Psoas muscle (tissue), 8 donors: Measurements from ENCODE around the gene DPPA2. TPM values are rescaled to one million over a fixed set of nuclear protein-coding genes. Genes with fewer than 3 reads are reported as not detected.

Experiments used
- ATAC-seq, 4 donors: fragments of 200-7000 bp; cut with Tn5 transposase; one replicate each; pipeline ENCODE4 v1.9.1; 2020; ENCODE audit warnings: moderate library complexity in 3 of 4, mild to moderate bottlenecking in 2 of 4
- DNase-seq, 2 donors: peaks; one replicate each; pipeline ENCODE4 v3.0.0-alpha.2; 2020
- H3K27ac ChIP-seq: fragments of 200-600 bp; one replicate; pipeline ENCODE4 v1.8.0; 2022
- H3K27me3 ChIP-seq, 3 donors: fragments of 200-600 bp in 1 of 3; one replicate each; pipeline versions ENCODE4 v1.6.1 to v1.8.0; 2013 to 2022; ENCODE audit warnings: low read length in 2 of 3, mild to moderate bottlenecking in 2 of 3, moderate library complexity in 1 of 3; ENCODE audit not compliant: insufficient read depth in 3 of 3
- H3K36me3 ChIP-seq, 2 donors: fragments of 200-600 bp in 1 of 2; one replicate each; pipeline versions ENCODE4 v1.6.1 to v1.8.0; 2013 to 2022; ENCODE audit warnings: low read depth in 1 of 2, mild to moderate bottlenecking in 1 of 2, moderate library complexity in 1 of 2; ENCODE audit not compliant: insufficient read depth in 1 of 2
- H3K4me1 ChIP-seq: fragments of 200-600 bp; one replicate; pipeline ENCODE4 v1.8.0; 2022
- H3K4me3 ChIP-seq: fragments of 200-600 bp; one replicate; pipeline ENCODE4 v1.8.0; 2022; ENCODE audit warnings: mild to moderate bottlenecking
- H3K9me3 ChIP-seq: fragments of 200-600 bp; one replicate; pipeline ENCODE4 v1.8.0; 2022
- WGBS, 3 donors: extraction: QIAGEN DNeasy Blood & Tissue Kit; methylation state at CpG; one replicate each; pipeline versions ENCODE4 v1.1.6 to v1.1.7; 2013; 5-methylcytosine and 5-hydroxymethylcytosine counted together
- intact Hi-C, 2 donors: fragments of 100-400 bp; cut with DNase I; formaldehyde crosslinking; loops; one replicate each; pipeline versions ENCODE4 v1.11.0 to v1.14.2; 2022
- polyA plus RNA-seq, 3 donors: library from polyadenylated mRNA; stranded (reverse); fragments of 200-250 nt; gene quantifications; one replicate each; pipeline ENCODE4 v1.2.3, GENCODE V29; 2013
- total RNA-seq, 4 donors: library from RNA; stranded (reverse); fragmentation: NEBNext Ultra II Directional in 2 of 4; extraction: Animal tissue kit (Norgen Biotek cat#: 25700) in 2 of 4; gene quantifications; one replicate each; pipeline versions ENCODE4 v1.2.1 to v1.2.4, GENCODE V29; 2021 to 2023
- TF ChIP-seq, protein P1 (sequence below): fragments of 200-600 bp; IDR thresholded peaks from one replicate; pipeline ENCODE4 v1.8.0; 2022; ENCODE audit warnings: antibody characterized with exemption
- donor health status: healthy with polysubstance abuse.
- donor health status: DM: no; HTN: no; CAD: no; lungs with moderate emphysema.
- donor health status: Bipolar disorder and iron deficiency.
- donor health status: healthy.
- donor health status: DM: yes; HTN: yes; CAD: no.
- donor health status: DM: no; HTN: no; CAD: no.
- donor health status: DM: no; HTN: no; CAD: no.
- donor health status: DM: yes; HTN: yes; CAD: no.

DPPA2 gene
- total and polyA plus RNA-seq, 7 donors: not detected

DNA sequence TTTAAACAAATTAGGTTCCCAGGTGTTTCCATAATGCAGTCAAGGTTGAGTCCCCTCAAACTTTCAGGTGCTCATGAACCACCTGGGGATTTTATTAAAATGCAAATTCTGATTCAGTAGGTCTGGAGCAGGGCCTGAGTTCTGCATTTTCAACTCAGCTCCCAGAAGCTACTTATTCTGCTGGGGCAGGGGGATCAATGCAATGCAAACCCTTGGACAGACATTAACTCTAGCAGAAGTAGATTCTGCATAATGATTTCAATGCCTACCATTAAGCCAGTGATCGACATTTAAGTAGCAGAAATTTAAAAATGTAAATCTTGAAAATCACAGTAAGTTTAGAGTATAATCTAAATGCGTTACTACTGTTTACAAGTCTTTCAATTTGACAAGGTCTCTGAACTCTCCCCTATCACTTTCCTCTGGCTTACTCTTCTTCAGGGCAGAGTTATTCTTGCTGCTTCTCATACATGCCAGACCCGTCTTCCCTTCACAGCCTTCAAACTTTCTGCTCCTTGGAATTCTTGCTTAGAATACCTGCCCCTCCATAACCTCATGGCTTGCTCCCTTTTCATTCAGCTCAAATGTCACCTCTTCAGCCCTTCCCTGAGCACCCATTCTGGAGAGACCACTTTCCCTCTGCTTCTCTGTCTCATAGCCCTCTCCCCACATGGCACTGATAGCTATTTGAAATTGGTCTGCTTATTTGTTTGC, 40.3 kb upstream of the DPPA2 start:
- no peaks in the 10 kb centered on the region for H3K36me3 ChIP-seq
- H3K4me3 ChIP-seq: no peak overlapping the region
- H3K4me1 ChIP-seq: no peaks in the 10 kb centered on the region
- no peak for ATAC-seq
- intact Hi-C loops: no loop called here
- H3K9me3 ChIP-seq: no peaks in the 10 kb centered on the region
- peaks cover 0 to 3% (median 0%) of the 10 kb centered on the region in 3 donors for H3K27me3 ChIP-seq
- 55 to 68% (median 65%) methylated on average over 3 of the region's 3 CpGs for WGBS, 3 donors
- no peak overlapping the region for H3K27ac ChIP-seq
- DNase-seq: no peak
- TF ChIP-seq, protein P1, sequence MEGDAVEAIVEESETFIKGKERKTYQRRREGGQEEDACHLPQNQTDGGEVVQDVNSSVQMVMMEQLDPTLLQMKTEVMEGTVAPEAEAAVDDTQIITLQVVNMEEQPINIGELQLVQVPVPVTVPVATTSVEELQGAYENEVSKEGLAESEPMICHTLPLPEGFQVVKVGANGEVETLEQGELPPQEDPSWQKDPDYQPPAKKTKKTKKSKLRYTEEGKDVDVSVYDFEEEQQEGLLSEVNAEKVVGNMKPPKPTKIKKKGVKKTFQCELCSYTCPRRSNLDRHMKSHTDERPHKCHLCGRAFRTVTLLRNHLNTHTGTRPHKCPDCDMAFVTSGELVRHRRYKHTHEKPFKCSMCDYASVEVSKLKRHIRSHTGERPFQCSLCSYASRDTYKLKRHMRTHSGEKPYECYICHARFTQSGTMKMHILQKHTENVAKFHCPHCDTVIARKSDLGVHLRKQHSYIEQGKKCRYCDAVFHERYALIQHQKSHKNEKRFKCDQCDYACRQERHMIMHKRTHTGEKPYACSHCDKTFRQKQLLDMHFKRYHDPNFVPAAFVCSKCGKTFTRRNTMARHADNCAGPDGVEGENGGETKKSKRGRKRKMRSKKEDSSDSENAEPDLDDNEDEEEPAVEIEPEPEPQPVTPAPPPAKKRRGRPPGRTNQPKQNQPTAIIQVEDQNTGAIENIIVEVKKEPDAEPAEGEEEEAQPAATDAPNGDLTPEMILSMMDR: no peak

GRCh38 chr3:109355625-109356441, 39.5 kb upstream of the DPPA2 start:
- Histone ChIP-seq H3K4me3 (no peak overlapping the region), H3K27ac (no peak overlapping the region), H3K36me3 (no peaks in the 10 kb centered on the region), H3K4me1 (no peaks in the 10 kb centered on the region), H3K27me3 (peaks cover 0 to 3% (median 0%) of the 10 kb centered on the region in 3 donors), H3K9me3 (no peaks in the 10 kb centered on the region)
- WGBS, 3 donors: 50 to 51% (median 50%) methylated on average over 8 of the region's 8 CpGs
- DNase-seq (no peak), ATAC-seq (no peak)
- intact Hi-C loops: no loop called here
- TF ChIP-seq, protein P1: no peak

DNA sequence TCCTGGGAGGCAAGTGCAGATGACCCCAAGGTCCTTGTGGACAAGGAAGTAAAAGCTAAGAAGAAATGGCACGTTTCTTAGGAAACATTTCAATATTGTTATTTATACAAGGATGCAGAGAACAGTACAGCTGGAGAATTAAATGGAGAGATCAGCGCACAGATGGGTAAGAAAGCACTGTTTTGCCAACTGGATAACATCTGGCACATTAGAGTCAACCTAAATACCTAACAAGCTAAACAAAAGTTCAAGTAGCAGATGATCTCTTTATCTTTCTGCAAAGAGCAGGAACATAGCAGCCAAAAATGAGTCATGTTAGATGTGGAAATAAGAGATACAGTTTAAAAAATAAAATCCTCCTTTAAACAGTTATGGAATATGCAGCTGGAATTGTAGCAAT, 36.7 kb upstream of the DPPA2 start:
- TF ChIP-seq, protein P1: no peak
- H3K4me3 ChIP-seq: no peak overlapping the region
- no peak for DNase-seq
- H3K27ac ChIP-seq: no peak overlapping the region
- peaks cover 0 to 3% (median 0%) of the 10 kb centered on the region in 3 donors for H3K27me3 ChIP-seq
- 20 to 29% (median 22%) methylated on average over 2 of the region's 2 CpGs for WGBS, 3 donors
- no peaks in the 10 kb centered on the region for H3K9me3 ChIP-seq
- no peaks in the 10 kb centered on the region for H3K4me1 ChIP-seq
- ATAC-seq: no peak
- intact Hi-C loops: no loop called here
- no peaks in the 10 kb centered on the region for H3K36me3 ChIP-seq

- Histone ChIP-seq H3K4me3 (no peak overlapping the region), H3K27ac (no peak overlapping the region), H3K36me3 (no peaks in the 10 kb centered on the region), H3K27me3 (peaks cover 0 to 3% (median 0%) of the 10 kb centered on the region in 3 donors), H3K4me1 (no peaks in the 10 kb centered on the region), H3K9me3 (no peaks in the 10 kb centered on the region)
- DNase-seq (no peak), ATAC-seq (no peak)
- intact Hi-C loops: no loop called here
- TF ChIP-seq, protein P1: no peak
Observed at GRCh38 chr3:109351231-109351630, 34.9 kb upstream of the DPPA2 start.
